GM12891 (cell line): Measurements from ENCODE around the gene GATAD2A.
"Not testable (repeated sequence)": the region's sequence is repeated elsewhere in the genome, so short reads cannot be mapped to it uniquely, and the experiment has no call there.

ENCODE experiments used
- DNase-seq: peaks from one replicate; pipeline ENCODE4 v3.0.0; 2011; ENCODE audit warnings: low spot score; ENCODE audit not compliant: insufficient read length
- FAIRE-seq: peaks from 2 replicates; lab custom pipeline; 2011; peaks lifted over from hg19 to GRCh38; lab: Jason Lieb, UNC
- PAX5 ChIP-seq: IDR thresholded peaks from 2 replicates; pipeline ENCODE4 v1.6.1; 2011; ENCODE audit warnings: low read length, moderate library complexity, mild to moderate bottlenecking; ENCODE audit not compliant: insufficient read depth, severe bottlenecking
- POLR2A ChIP-seq: IDR thresholded peaks from 2 replicates; pipeline ENCODE4 v1.6.1; 2011; ENCODE audit warnings: low read depth, low read length, control low read depth
- POLR2AphosphoS5 ChIP-seq: IDR thresholded peaks from 2 replicates; pipeline ENCODE4 v1.6.1; 2011; ENCODE audit warnings: low read depth, low read length, control low read depth
- POU2F2 ChIP-seq: IDR thresholded peaks from 2 replicates; pipeline ENCODE4 v1.6.1; 2011; ENCODE audit warnings: low read depth, mild to moderate bottlenecking, control low read depth, low read length, moderate library complexity
- SPI1 ChIP-seq: IDR thresholded peaks from 2 replicates; pipeline ENCODE4 v1.6.1; 2011; ENCODE audit warnings: low read depth, low read length, control low read depth
- TAF1 ChIP-seq: IDR thresholded peaks from 2 replicates; pipeline ENCODE4 v1.6.1; 2011; ENCODE audit warnings: low read depth, low read length, control low read depth

The GATAD2A gene

DNA sequence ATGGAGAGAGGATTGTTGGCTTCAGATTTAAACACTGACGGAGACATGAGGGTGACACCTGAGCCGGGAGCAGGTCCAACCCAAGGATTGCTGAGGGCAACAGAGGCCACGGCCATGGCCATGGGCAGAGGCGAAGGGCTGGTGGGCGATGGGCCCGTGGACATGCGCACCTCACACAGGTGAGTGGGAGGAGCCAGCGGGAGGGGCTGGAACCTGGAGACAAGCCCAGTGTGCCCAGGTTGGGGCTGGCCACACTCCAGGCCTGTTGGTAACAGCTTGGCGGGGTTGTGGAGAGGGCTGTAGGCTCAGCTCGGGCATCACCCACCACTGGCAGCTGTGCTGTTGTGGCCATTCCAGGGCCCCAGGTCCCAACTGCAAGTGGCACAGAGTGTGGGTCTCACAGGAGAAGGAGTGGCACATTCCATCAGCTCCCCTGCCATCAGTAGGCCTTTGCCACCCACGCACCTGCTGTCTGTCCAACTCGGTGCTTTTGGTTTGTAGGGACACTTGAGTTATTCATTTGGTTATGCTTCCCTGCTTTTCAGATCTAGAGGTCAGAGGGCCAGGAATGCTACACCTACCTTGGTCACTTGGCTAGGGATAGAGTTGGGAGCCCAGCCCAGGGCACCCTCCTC, 60.1 kb downstream of the GATAD2A start:
- FAIRE-seq, result no peak
- no peak for TF ChIP-seq PAX5
- TF ChIP-seq TAF1, result no peak
- no peak for TF ChIP-seq SPI1

DNA sequence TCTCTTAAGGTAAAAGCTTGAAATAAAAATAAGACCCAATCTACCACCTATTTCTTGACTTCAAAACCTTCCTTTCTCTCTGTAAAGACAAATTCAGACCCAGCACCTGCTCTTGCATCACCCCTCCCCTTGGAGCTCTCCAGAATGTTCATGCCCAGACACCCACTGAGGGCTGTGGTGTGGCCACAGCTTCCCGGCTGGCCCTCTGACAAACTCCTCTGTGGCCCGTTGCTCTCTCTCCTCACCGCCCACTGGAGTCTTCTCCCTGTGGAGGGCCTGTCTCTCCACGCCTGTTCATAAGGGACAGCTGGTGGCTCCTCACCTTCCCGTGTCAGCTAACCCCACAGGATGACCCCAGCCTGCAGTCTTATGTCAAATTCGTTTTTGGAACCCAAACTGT, 60.7 kb downstream of the GATAD2A start:
- TF ChIP-seq POLR2AphosphoS5, result no peak
- TF ChIP-seq PAX5, result no peak
- TF ChIP-seq SPI1, result no peak
- no peak for TF ChIP-seq POLR2A
- no peak for TF ChIP-seq POU2F2
- no peak for TF ChIP-seq TAF1
- no peak for FAIRE-seq
- DNase-seq, result no peak

More for the DNA sequence above, 60.1 kb downstream of the GATAD2A start:
- no peak for DNase-seq

DNA sequence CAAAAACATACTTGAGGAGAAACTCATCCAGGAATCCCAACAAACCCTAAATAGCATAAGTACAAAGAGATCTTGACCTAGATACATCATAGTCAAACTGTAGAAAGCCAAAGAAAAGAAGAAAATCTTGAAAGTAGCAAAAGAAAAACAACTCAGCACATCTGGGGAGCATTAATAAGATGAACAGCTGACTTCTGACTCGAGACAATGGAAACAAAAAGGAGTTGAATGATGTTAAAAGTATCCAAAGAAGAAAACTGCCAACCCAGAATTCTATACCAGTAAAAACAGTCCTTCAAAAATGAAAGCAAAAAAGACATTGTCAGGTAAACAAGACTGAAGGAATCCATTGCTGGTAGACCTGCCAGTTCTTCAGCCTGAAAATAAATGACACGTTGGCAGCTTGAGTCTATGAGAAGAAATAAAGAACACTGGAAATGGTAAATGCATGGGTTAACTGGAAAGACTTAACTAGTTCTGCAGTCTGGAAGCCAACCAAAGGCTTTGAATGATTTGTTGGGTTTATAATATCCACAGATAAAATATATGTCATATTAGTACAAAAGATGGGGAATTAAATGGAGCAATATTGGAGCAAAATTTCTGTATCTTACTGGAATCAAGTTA, 63.1 kb downstream of the GATAD2A start:
- FAIRE-seq, result no peak
- DNase-seq, result no peak
- TF ChIP-seq POLR2A (no peak), POLR2AphosphoS5 (no peak), SPI1 (no peak), PAX5 (no peak), TAF1 (no peak), POU2F2 (no peak)

- no peak for FAIRE-seq
- TF ChIP-seq POU2F2, result no peak
- TF ChIP-seq POLR2AphosphoS5, result no peak
- TF ChIP-seq PAX5, result no peak
- no peak for TF ChIP-seq POLR2A
- no peak for TF ChIP-seq TAF1
- no peak for TF ChIP-seq SPI1
- no peak for DNase-seq
Measured at GRCh38 chr19:19470579-19470978, 65.1 kb downstream of the GATAD2A start.

DNA sequence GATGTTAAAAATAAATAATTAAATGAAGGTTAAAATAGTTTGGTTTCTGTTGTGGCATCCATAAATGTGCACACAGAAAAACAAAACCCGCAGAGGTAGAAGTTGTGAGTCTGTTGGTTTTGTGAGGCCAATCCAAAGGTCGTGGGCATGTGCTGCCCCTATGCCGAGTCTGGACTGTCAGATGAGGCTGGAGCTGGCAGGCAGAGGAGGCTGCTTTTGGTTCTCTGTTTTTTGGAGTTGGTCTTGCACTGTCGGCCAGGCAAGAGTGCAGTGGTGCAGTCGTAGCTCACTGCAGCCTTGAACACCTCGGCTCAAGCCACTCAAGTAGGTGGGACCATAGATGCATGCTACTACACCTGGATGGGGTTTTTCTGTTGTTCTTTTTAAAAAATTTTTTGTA, 66.2 kb downstream of the GATAD2A start:
- FAIRE-seq, result peak; percentile 38
- DNase-seq, result no peak
- no peak for TF ChIP-seq PAX5
- TF ChIP-seq POLR2AphosphoS5, result no peak
- TF ChIP-seq POLR2A, result no peak
- no peak for TF ChIP-seq POU2F2
- no peak for TF ChIP-seq SPI1
- TF ChIP-seq TAF1, result no peak

- not testable (repeated sequence) for DNase-seq, FAIRE-seq
Measured at GRCh38 chr19:19472106-19472505, 66.6 kb downstream of the GATAD2A start.

DNA sequence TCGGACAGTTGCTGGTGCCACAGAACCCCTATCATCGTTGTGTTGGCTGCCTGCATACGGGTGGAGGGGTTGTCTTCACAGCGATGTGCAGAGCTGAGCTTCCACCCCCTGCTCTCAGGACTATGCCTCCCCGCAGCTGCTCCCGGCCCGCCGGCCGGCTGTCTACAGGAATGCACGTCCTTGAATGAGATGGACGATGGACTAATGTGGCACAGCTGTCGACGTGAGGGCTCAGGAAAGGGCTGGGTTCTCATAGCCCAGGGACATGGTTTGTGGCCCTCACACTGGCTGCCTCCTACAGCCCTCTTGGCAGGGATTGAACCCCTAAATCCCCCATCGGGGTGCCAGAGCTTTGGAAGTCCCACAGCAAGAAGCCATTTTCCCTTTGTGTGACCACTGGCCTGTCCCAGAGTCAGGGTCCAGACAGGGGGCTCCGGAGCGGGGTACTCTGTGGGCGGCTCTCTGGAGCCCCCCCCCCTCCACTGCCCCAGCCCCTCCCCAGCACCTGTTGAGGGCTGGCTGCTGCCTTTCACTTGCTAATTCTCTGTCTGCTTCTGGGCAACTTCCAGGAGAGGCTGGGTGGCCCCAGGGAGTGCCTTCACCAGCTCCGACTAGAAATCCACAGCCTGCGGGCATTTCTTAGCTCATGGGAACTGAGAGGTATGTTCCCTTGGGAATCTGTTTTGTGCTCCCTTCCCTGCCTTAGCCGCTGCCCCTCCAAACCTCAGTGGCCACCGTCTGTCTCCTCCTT, 69.7 kb downstream of the GATAD2A start:
- no peak for FAIRE-seq
- no peak for TF ChIP-seq TAF1
- DNase-seq, result no peak

GRCh38 chr19:19475849-19476828, 70.7 kb downstream of the GATAD2A start:
- FAIRE-seq (no peak), DNase-seq (no peak)
- TF ChIP-seq POU2F2 (no peak), SPI1 (no peak), PAX5 (no peak), POLR2AphosphoS5 (no peak), POLR2A (no peak), TAF1 (no peak)

GRCh38 chr19:19477705-19478383, 72.4 kb downstream of the GATAD2A start:
- no peak for FAIRE-seq
- TF ChIP-seq TAF1, result no peak
- no peak for DNase-seq

GRCh38 chr19:19480688-19481087, 75.2 kb downstream of the GATAD2A start:
- TF ChIP-seq PAX5 (no peak), POLR2AphosphoS5 (no peak), POU2F2 (no peak), POLR2A (no peak), TAF1 (no peak), SPI1 (no peak)
- peak; percentile 81 for FAIRE-seq
- DNase-seq, result no peak
